ENCODE data around the gene CEP170B.

The CEP170B gene

DNA sequence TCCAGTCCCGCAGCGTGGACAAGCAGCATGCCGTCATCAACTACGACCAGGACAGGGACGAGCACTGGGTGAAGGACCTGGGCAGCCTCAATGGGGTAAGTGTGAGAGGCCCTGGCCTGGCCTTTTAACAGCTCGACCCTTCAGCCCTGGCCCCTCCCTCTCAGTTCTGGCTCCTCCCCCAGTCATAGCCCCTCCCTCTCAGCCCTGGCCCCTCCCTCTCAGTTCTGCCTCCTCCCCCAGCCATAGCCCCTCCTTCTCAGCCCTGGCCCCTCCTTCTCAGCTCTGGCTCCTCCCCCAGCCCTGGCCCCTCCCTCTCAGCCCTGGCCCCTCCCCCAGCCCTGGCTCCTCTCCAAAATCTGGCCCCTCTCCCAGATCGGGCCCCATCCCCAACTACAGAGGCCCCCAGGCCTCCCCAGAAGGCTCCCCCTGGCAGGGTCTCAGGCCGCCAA is 11.2 kb downstream of the CEP170B start:
- no peak for DNase-seq (ENCODE audit: low spot score)
- Histone ChIP-seq H3K27ac (no peak overlapping the region), H3K4me3 (no peak overlapping the region)
- no peak for TF ChIP-seq CTCF (IDR thresholded peaks at IDR 0.05)

DNA sequence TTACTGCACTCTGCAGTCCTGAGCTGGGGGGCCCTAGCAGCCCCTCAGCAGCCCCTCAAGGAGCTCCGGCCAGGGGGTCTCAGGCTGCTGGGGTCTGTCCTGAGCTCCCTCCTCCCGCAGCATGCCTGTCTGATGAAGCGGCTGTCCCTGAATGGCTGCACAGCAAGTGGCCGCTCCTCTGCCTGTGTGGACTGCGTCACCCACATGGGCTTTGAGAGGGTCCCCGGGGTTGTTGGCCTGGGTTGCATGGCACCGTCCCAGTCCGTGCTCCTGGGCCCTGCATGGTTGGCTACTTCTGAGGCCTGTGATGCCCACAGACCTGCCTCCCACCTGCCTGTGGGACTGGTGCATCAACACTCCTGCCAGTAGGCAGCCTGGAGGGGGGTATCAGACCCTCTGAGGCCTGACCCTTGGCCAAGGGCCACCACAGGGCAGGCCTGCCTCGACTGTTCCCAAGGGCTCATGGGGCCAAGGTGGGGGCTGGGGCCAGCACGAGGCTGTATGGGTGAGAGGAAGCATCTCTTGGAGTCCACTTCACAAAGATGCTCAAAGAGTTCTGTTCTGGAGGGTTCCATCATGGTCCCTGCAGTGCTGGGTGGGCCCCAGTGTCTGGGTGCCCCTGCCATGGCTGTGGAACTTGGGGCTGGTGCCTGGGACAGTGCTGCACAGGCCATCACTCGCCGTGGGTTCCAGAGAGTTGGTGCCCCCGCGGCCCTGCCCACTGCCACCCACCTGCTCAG is 12.2 kb downstream of the CEP170B start:
- H3K4me3 ChIP-seq, result no peak overlapping the region
- TF ChIP-seq CTCF (IDR thresholded peaks at IDR 0.05), result no peak
- no peak for DNase-seq (ENCODE audit: low spot score)
- H3K27ac ChIP-seq, result no peak overlapping the region

GRCh38 chr14:104877806-104878550 is 12.9 kb downstream of the CEP170B start:
- Histone ChIP-seq H3K4me3 (no peak overlapping the region), H3K27ac (no peak overlapping the region)
- DNase-seq (ENCODE audit: low spot score), result no peak
- TF ChIP-seq CTCF (IDR thresholded peaks at IDR 0.05), result no peak

- no peak for DNase-seq (ENCODE audit: low spot score)
- no peak for TF ChIP-seq CTCF (IDR thresholded peaks at IDR 0.05)
- Histone ChIP-seq H3K4me3 (no peak overlapping the region), H3K27ac (no peak overlapping the region)
Observed at GRCh38 chr14:104878582-104878981, 13.5 kb downstream of the CEP170B start.

GRCh38 chr14:104879201-104879982 is 14.3 kb downstream of the CEP170B start:
- no peak for TF ChIP-seq CTCF (IDR thresholded peaks at IDR 0.05)
- Histone ChIP-seq H3K4me3 (no peak overlapping the region), H3K27ac (no peak overlapping the region)
- DNase-seq (ENCODE audit: low spot score), result no peak

DNA sequence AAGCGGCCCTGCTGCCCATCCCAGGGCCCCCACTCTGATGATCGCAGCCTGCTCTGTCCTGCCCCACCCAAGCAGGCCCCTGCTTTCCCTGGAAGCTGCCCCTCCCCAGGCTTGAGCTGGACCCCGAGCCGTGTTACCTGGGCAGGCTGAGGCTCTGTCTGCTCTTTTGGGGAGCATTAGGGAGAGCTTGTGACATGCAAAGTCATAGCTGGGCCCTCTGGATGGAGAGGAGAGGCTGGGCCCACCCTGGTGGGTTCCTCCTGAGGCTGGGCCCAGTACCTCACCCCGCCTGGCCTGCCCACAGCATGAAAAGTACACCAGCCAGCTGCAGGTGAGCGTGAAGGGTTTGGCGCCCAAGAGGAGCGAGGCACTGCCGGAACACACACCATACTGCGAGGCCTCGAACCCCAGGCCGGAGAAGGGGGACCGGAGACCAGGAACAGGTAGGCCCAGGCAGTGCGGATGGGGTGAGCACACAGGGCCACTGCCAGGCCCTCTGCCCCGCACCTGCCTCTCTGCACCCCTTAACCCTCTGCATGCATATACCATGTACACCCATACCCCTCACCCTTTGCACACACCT is 15.0 kb downstream of the CEP170B start:
- DNase-seq (ENCODE audit: low spot score), result no peak

More for the DNA sequence above, 15.0 kb downstream of the CEP170B start:
- TF ChIP-seq CTCF (IDR thresholded peaks at IDR 0.05), result no peak
- Histone ChIP-seq H3K4me3 (no peak overlapping the region), H3K27ac (no peak overlapping the region)

All from coronary artery (tissue), 2 donors.